ENCODE results near the gene P4HA2. TPM values are rescaled to one million over a fixed set of nuclear protein-coding genes. Genes with fewer than 3 reads are reported as not detected.

The P4HA2 gene
- total RNA-seq, 1 donor from 2014 or later: 50.6 TPM

- no peaks in the 10 kb centered on the region for H3K27me3 ChIP-seq (ENCODE audit: control insufficient read depth in 3 of 3, insufficient read depth in 3 of 3, low read length in 3 of 3)
- H3K4me3 ChIP-seq (ENCODE audit: low read length in 3 of 3): no peak overlapping the region
- no peaks in the 10 kb centered on the region for H3K9me3 ChIP-seq (ENCODE audit: control insufficient read depth in 3 of 3, low read length in 3 of 3)
- H3K9ac ChIP-seq (ENCODE audit: low read depth in 1 of 3, low read length in 3 of 3): no peak overlapping the region
- H3K27ac ChIP-seq (ENCODE audit: low read depth, low read length): no peak overlapping the region
- H3K4me1 ChIP-seq (ENCODE audit: control insufficient read depth in 3 of 3, insufficient read depth in 3 of 3, low read length in 3 of 3): peaks cover 18 to 30% (median 19%) of the 10 kb centered on the region in 3 donors
- peaks cover 4 to 32% (median 20%) of the 10 kb centered on the region in 3 donors for H3K36me3 ChIP-seq (ENCODE audit: control insufficient read depth in 3 of 3, insufficient read depth in 3 of 3, low read length in 3 of 3)
These were observed 23.1 kb downstream of the P4HA2 start for GRCh38 chr5:132204371-132205135.

GRCh38 chr5:132203916-132204315 is 23.7 kb downstream of the P4HA2 start:
- Histone ChIP-seq H3K9ac (ENCODE audit: low read depth in 1 of 3, low read length in 3 of 3) (no peak overlapping the region), H3K9me3 (ENCODE audit: control insufficient read depth in 3 of 3, low read length in 3 of 3) (no peaks in the 10 kb centered on the region), H3K27ac (ENCODE audit: low read depth, low read length) (no peak overlapping the region), H3K4me3 (ENCODE audit: low read length in 3 of 3) (no peak overlapping the region), H3K27me3 (ENCODE audit: control insufficient read depth in 3 of 3, insufficient read depth in 3 of 3, low read length in 3 of 3) (no peaks in the 10 kb centered on the region), H3K36me3 (ENCODE audit: control insufficient read depth in 3 of 3, insufficient read depth in 3 of 3, low read length in 3 of 3) (peaks cover 11 to 30% (median 19%) of the 10 kb centered on the region in 3 donors), H3K4me1 (ENCODE audit: control insufficient read depth in 3 of 3, insufficient read depth in 3 of 3, low read length in 3 of 3) (peaks cover 18 to 30% (median 19%) of the 10 kb centered on the region in 3 donors)

- Histone ChIP-seq H3K4me1 (ENCODE audit: control insufficient read depth in 3 of 3, insufficient read depth in 3 of 3, low read length in 3 of 3) (peaks cover 18 to 30% (median 19%) of the 10 kb centered on the region in 3 donors), H3K9ac (ENCODE audit: low read depth in 1 of 3, low read length in 3 of 3) (no peak overlapping the region), H3K27ac (ENCODE audit: low read depth, low read length) (no peak overlapping the region), H3K4me3 (ENCODE audit: low read length in 3 of 3) (no peak overlapping the region), H3K9me3 (ENCODE audit: control insufficient read depth in 3 of 3, low read length in 3 of 3) (no peaks in the 10 kb centered on the region), H3K36me3 (ENCODE audit: control insufficient read depth in 3 of 3, insufficient read depth in 3 of 3, low read length in 3 of 3) (peaks cover 13 to 29% (median 18%) of the 10 kb centered on the region in 3 donors), H3K27me3 (ENCODE audit: control insufficient read depth in 3 of 3, insufficient read depth in 3 of 3, low read length in 3 of 3) (no peaks in the 10 kb centered on the region)
These were observed 24.2 kb downstream of the P4HA2 start for GRCh38 chr5:132203464-132203818.

DNA sequence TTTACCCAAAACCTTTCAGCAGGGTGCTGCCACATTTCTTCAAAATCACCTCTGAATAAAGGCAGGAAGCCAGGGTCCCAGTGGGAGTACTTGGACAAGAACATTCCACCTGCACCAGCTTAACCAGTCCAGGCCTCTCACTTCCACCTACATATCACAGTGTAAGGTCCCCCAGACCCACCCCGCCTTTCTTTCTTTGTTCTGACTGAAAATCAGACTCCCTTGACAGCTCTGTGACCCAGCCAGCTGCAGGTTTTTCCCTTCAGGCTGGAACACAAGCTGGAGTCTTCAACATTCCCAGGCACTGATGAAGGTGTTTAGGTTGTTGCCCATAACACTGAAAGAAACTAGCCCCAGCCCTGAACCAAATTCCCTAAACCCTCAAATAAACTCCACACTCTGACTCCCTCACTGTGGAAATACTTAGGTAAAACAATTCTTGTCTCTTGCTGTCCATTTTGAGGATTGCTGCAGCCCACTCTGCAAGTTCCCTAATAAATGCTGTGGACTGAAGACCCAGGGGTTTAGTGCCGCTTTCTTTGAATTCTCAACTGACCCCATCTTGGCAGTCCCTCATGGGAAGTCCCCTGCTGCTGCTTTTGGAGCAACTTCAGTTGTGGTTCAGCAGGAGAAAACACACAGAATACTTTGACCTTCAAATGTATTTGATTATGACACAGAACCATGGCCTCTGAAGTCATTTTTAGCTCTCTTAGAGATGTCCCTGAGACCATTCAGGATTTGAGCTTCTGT is 24.8 kb downstream of the P4HA2 start:
- no peaks in the 10 kb centered on the region for H3K27me3 ChIP-seq (ENCODE audit: control insufficient read depth in 3 of 3, insufficient read depth in 3 of 3, low read length in 3 of 3)

GRCh38 chr5:132199116-132199680 is 28.5 kb downstream of the P4HA2 start:
- Histone ChIP-seq H3K27ac (ENCODE audit: low read depth, low read length) (no peak overlapping the region), H3K9ac (ENCODE audit: low read depth in 1 of 3, low read length in 3 of 3) (no peak overlapping the region), H3K36me3 (ENCODE audit: control insufficient read depth in 3 of 3, insufficient read depth in 3 of 3, low read length in 3 of 3) (peaks cover 28 to 38% (median 30%) of the 10 kb centered on the region in 3 donors), H3K27me3 (ENCODE audit: control insufficient read depth in 3 of 3, insufficient read depth in 3 of 3, low read length in 3 of 3) (no peaks in the 10 kb centered on the region), H3K4me1 (ENCODE audit: control insufficient read depth in 3 of 3, insufficient read depth in 3 of 3, low read length in 3 of 3) (peaks cover 0 to 7% (median 2%) of the 10 kb centered on the region in 3 donors), H3K9me3 (ENCODE audit: control insufficient read depth in 3 of 3, low read length in 3 of 3) (no peaks in the 10 kb centered on the region), H3K4me3 (ENCODE audit: low read length in 3 of 3) (no peak overlapping the region)

More for the DNA sequence above, 24.8 kb downstream of the P4HA2 start:
- peaks cover 17 to 33% (median 23%) of the 10 kb centered on the region in 3 donors for H3K36me3 ChIP-seq (ENCODE audit: control insufficient read depth in 3 of 3, insufficient read depth in 3 of 3, low read length in 3 of 3)
- no peak overlapping the region for H3K4me3 ChIP-seq (ENCODE audit: low read length in 3 of 3)
- no peak overlapping the region for H3K9ac ChIP-seq (ENCODE audit: low read depth in 1 of 3, low read length in 3 of 3)
- no peaks in the 10 kb centered on the region for H3K9me3 ChIP-seq (ENCODE audit: control insufficient read depth in 3 of 3, low read length in 3 of 3)
- H3K4me1 ChIP-seq (ENCODE audit: control insufficient read depth in 3 of 3, insufficient read depth in 3 of 3, low read length in 3 of 3): peaks cover 18 to 30% (median 19%) of the 10 kb centered on the region in 3 donors
- no peak overlapping the region for H3K27ac ChIP-seq (ENCODE audit: low read depth, low read length)

DNA sequence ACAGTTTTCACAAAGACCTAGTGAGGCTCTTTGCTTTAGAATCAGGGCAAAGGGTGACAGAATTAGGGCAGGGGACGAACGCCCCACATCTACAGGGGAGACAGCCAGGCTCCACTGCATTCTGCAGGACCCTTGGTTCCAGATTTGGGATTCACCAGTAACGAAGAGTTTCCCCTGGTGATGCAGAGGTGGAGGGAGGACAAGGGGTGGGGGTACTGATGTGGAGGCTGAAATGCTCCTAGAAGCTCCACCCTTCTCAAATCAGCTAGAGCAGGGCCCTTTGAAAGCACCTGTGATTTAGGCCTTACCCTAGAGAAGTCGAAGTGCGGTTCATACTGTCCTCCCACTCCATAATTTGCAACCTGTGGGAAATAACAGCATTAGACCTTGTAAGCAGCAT is 29.1 kb downstream of the P4HA2 start:
- Histone ChIP-seq H3K27ac (ENCODE audit: low read depth, low read length) (no peak overlapping the region), H3K9me3 (ENCODE audit: control insufficient read depth in 3 of 3, low read length in 3 of 3) (no peaks in the 10 kb centered on the region), H3K36me3 (ENCODE audit: control insufficient read depth in 3 of 3, insufficient read depth in 3 of 3, low read length in 3 of 3) (peaks cover 28 to 34% (median 29%) of the 10 kb centered on the region in 3 donors), H3K4me3 (ENCODE audit: low read length in 3 of 3) (no peak overlapping the region), H3K27me3 (ENCODE audit: control insufficient read depth in 3 of 3, insufficient read depth in 3 of 3, low read length in 3 of 3) (no peaks in the 10 kb centered on the region), H3K9ac (ENCODE audit: low read depth in 1 of 3, low read length in 3 of 3) (no peak overlapping the region), H3K4me1 (ENCODE audit: control insufficient read depth in 3 of 3, insufficient read depth in 3 of 3, low read length in 3 of 3) (peaks cover 0 to under 1% (median 0%) of the 10 kb centered on the region in 3 donors)

DNA sequence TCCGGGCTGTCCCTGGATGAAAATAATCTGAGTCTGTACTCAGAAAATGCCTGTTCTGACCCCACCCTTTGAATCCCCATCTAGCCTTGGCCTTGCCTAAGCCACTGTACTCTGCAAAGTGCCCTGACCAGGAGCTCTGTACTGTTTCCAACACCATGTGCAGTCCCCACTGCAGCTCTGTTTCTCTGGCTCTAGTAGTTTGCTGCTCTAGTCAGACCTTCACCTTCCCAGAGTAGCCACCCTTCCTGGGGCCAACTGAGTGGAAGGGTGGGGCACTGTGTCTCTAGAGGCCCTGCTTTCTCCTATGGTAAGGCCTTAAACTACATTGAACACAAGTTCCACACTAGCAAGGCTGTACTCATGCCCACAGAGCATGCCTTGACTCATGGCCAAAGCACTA is 31.9 kb downstream of the P4HA2 start:
- H3K4me3 ChIP-seq (ENCODE audit: low read length in 3 of 3): no peak overlapping the region
- no peaks in the 10 kb centered on the region for H3K4me1 ChIP-seq (ENCODE audit: control insufficient read depth in 3 of 3, insufficient read depth in 3 of 3, low read length in 3 of 3)
- H3K36me3 ChIP-seq (ENCODE audit: control insufficient read depth in 3 of 3, insufficient read depth in 3 of 3, low read length in 3 of 3): peaks cover 35 to 36% (median 36%) of the 10 kb centered on the region in 3 donors
- no peaks in the 10 kb centered on the region for H3K9me3 ChIP-seq (ENCODE audit: control insufficient read depth in 3 of 3, low read length in 3 of 3)
- H3K9ac ChIP-seq (ENCODE audit: low read depth in 1 of 3, low read length in 3 of 3): no peak overlapping the region
- no peak overlapping the region for H3K27ac ChIP-seq (ENCODE audit: low read depth, low read length)
- H3K27me3 ChIP-seq (ENCODE audit: control insufficient read depth in 3 of 3, insufficient read depth in 3 of 3, low read length in 3 of 3): no peaks in the 10 kb centered on the region

DNA sequence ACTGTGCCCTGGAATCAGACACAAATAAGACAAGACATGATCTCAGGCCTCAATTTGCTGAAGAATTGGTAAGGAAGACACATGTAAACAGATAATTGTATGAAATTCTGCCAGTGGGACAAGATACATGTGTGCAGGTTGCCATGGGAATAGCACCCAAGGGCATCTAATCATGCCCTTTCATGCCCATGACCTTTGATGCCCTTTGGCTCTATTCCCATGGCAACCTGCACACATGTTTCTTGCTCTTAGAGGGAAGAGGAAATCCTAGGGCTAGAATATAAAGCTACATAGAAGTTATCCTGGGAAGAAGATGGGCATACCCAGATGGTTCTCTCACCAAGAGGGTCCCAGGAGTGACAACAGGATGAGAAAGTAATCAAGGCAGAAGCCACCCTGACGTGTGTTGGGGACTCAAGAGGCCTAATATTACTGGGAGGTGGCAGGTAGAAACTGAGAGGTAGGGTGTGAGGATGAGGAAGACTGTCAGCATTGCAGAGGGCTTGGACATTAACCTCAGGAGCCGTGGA is 34.4 kb downstream of the P4HA2 start:
- no peaks in the 10 kb centered on the region for H3K4me1 ChIP-seq (ENCODE audit: control insufficient read depth in 3 of 3, insufficient read depth in 3 of 3, low read length in 3 of 3)
- H3K4me3 ChIP-seq (ENCODE audit: low read length in 3 of 3): no peak overlapping the region
- H3K36me3 ChIP-seq (ENCODE audit: control insufficient read depth in 3 of 3, insufficient read depth in 3 of 3, low read length in 3 of 3): peaks cover 25 to 26% (median 26%) of the 10 kb centered on the region in 3 donors
- no peaks in the 10 kb centered on the region for H3K9me3 ChIP-seq (ENCODE audit: control insufficient read depth in 3 of 3, low read length in 3 of 3)
- no peaks in the 10 kb centered on the region for H3K27me3 ChIP-seq (ENCODE audit: control insufficient read depth in 3 of 3, insufficient read depth in 3 of 3, low read length in 3 of 3)
- H3K27ac ChIP-seq (ENCODE audit: low read depth, low read length): no peak overlapping the region
- no peak overlapping the region for H3K9ac ChIP-seq (ENCODE audit: low read depth in 1 of 3, low read length in 3 of 3)

DNA sequence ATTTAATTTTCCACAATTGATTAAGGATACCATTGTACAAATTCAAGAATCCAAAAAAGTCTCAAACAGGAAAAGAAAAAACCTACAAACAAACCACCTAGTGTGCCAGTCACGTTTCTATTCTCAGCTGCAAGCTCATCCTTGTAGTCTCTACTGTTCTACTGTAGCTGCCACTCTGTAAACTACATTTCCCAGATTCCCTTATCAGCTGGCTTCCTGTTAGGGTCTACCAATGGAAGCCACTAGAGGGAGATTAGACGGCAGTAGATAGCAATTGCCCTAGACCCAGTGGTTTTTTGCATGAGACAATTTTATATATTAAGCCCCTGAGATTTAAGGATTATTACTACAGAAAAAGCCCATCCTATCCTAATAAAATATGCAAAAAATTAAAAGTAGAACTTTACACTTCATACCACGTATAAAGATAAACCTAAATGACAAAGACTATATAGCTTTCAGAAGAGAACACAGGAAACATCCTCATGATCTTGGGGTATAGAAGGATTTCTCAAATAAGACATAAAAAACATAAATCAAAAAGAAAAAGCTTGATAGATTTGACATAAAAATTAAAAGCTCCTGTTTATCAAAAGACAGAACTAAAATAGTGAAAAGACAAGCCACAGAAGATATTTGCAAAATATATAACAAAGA is 37.4 kb downstream of the P4HA2 start:
- Histone ChIP-seq H3K27ac (ENCODE audit: low read depth, low read length) (no peak overlapping the region), H3K36me3 (ENCODE audit: control insufficient read depth in 3 of 3, insufficient read depth in 3 of 3, low read length in 3 of 3) (peaks cover 18 to 19% (median 18%) of the 10 kb centered on the region in 3 donors), H3K4me3 (ENCODE audit: low read length in 3 of 3) (no peak overlapping the region), H3K4me1 (ENCODE audit: control insufficient read depth in 3 of 3, insufficient read depth in 3 of 3, low read length in 3 of 3) (no peaks in the 10 kb centered on the region), H3K9me3 (ENCODE audit: control insufficient read depth in 3 of 3, low read length in 3 of 3) (no peaks in the 10 kb centered on the region), H3K27me3 (ENCODE audit: control insufficient read depth in 3 of 3, insufficient read depth in 3 of 3, low read length in 3 of 3) (no peaks in the 10 kb centered on the region), H3K9ac (ENCODE audit: low read depth in 1 of 3, low read length in 3 of 3) (no peak overlapping the region)
